Breast epithelium (tissue), 4 donors: ENCODE data around the gene RNF146. TPM values are rescaled to one million over a fixed set of nuclear protein-coding genes. Genes with fewer than 3 reads are reported as not detected.

Source experiments
- DNase-seq, 2 donors: peaks; one replicate each; pipeline ENCODE4 v3.0.0-alpha.2; 2019; ENCODE audit warnings: low spot score in 2 of 2
- H3K27ac ChIP-seq, 2 donors: fragments of 200-600 bp; sonication (generic) in 1 of 2; one replicate each; pipeline ENCODE4 v1.5.1; 2016 to 2019; ENCODE audit warnings: mild to moderate bottlenecking in 1 of 2
- H3K27me3 ChIP-seq, 2 donors: fragments of 200-600 bp; sonication (generic) in 1 of 2; one replicate each; pipeline versions ENCODE4 v1.5.1 to v1.6.0; 2017 to 2019; ENCODE audit warnings: control low read depth in 1 of 2, mild to moderate bottlenecking in 1 of 2
- H3K36me3 ChIP-seq: fragments of 200-600 bp; one replicate; pipeline ENCODE4 v1.5.1; 2019
- H3K4me1 ChIP-seq, 2 donors: fragments of 200-600 bp; sonication (generic); one replicate each; pipeline ENCODE4 v1.5.1; 2016 to 2019; ENCODE audit warnings: control low read depth in 1 of 2
- H3K4me3 ChIP-seq, 3 donors: fragments of 200-600 bp; sonication (generic); 1 replicate in 2 of 3; 2 replicates in 1 of 3; pipeline ENCODE4 v1.5.1; 2016 to 2019; ENCODE audit warnings: mild to moderate bottlenecking in 3 of 3, moderate library complexity in 2 of 3
- H3K9me3 ChIP-seq, 2 donors: fragments of 200-600 bp; sonication (generic) in 1 of 2; one replicate each; pipeline ENCODE4 v1.5.1; 2016 to 2019; ENCODE audit warnings: control low read depth in 1 of 2
- POLR2A ChIP-seq: fragments of 450-650 bp; IDR thresholded peaks from one replicate; pipeline ENCODE4 v1.6.1; 2016; ENCODE audit warnings: antibody characterized with exemption, mild to moderate bottlenecking, moderate library complexity
- POLR2AphosphoS5 ChIP-seq, 3 donors: sonication (generic); formaldehyde crosslinking; IDR thresholded peaks; one replicate each; pipeline ENCODE4 v1.6.1; 2017; ENCODE audit warnings: antibody characterized with exemption in 3 of 3
- intact Hi-C: fragments of 100-400 bp; cut with DNase I; formaldehyde crosslinking; loops from one replicate; pipeline ENCODE4 v1.15.1; 2023; ENCODE audit warnings: low total_unique reads
- total RNA-seq, 3 donors: library from RNA; depleted of rRNA; stranded (reverse); fragments of >200 nt; gene quantifications; one replicate each; pipeline ENCODE4 v1.1.0, GENCODE V29; 2016
- TF ChIP-seq, protein P1 (sequence below), 3 donors: fragments of 450-650 bp; IDR thresholded peaks; one replicate each; pipeline ENCODE4 v1.5.1; 2016 to 2017; ENCODE audit warnings: antibody characterized with exemption in 3 of 3, mild to moderate bottlenecking in 3 of 3, moderate library complexity in 3 of 3

The RNF146 gene
- total RNA-seq, 3 donors from 2014 or later = 77.7 to 86.3 (median 77.9) TPM

- Histone ChIP-seq H3K9me3 (no peaks in the 10 kb centered on the region), H3K4me3 (no peak overlapping the region), H3K4me1 (peaks cover 0 to 5% of the 10 kb centered on the region in 2 donors), H3K36me3 (no peaks in the 10 kb centered on the region), H3K27me3 (no peaks in the 10 kb centered on the region), H3K27ac (no peak overlapping the region)
- DNase-seq = no peak
- TF ChIP-seq, protein P1, sequence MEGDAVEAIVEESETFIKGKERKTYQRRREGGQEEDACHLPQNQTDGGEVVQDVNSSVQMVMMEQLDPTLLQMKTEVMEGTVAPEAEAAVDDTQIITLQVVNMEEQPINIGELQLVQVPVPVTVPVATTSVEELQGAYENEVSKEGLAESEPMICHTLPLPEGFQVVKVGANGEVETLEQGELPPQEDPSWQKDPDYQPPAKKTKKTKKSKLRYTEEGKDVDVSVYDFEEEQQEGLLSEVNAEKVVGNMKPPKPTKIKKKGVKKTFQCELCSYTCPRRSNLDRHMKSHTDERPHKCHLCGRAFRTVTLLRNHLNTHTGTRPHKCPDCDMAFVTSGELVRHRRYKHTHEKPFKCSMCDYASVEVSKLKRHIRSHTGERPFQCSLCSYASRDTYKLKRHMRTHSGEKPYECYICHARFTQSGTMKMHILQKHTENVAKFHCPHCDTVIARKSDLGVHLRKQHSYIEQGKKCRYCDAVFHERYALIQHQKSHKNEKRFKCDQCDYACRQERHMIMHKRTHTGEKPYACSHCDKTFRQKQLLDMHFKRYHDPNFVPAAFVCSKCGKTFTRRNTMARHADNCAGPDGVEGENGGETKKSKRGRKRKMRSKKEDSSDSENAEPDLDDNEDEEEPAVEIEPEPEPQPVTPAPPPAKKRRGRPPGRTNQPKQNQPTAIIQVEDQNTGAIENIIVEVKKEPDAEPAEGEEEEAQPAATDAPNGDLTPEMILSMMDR (IDR thresholded peaks at IDR 0.05) = no peak
- TF ChIP-seq POLR2A = no peak
- intact Hi-C loops = no loop called here
Observed at GRCh38 chr6:127276331-127276730, 9.7 kb downstream of the RNF146 start.

- no peak overlapping the region for H3K27ac ChIP-seq
- no peaks in the 10 kb centered on the region for H3K36me3 ChIP-seq
- intact Hi-C loops = no loop called here
- H3K4me3 ChIP-seq = no peak overlapping the region
- H3K4me1 ChIP-seq = peaks cover 0 to 5% of the 10 kb centered on the region in 2 donors
- no peak for DNase-seq
- TF ChIP-seq POLR2A = no peak
- no peak for TF ChIP-seq POLR2AphosphoS5 (IDR thresholded peaks at IDR 0.05)
- TF ChIP-seq, protein P1 (IDR thresholded peaks at IDR 0.05) = no peak
- no peaks in the 10 kb centered on the region for H3K27me3 ChIP-seq
- H3K9me3 ChIP-seq = no peaks in the 10 kb centered on the region
Observed at GRCh38 chr6:127277878-127278843, 11.5 kb downstream of the RNF146 start.

GRCh38 chr6:127279815-127280214 lies 13.2 kb downstream of the RNF146 start:
- Histone ChIP-seq H3K36me3 (no peaks in the 10 kb centered on the region), H3K27me3 (no peaks in the 10 kb centered on the region), H3K4me3 (no peak overlapping the region), H3K4me1 (peaks cover 0 to 5% of the 10 kb centered on the region in 2 donors), H3K9me3 (no peaks in the 10 kb centered on the region), H3K27ac (no peak overlapping the region)
- TF ChIP-seq, protein P1 (IDR thresholded peaks at IDR 0.05) = no peak
- TF ChIP-seq POLR2A (no peak), POLR2AphosphoS5 (IDR thresholded peaks at IDR 0.05) (no peak)
- no peak for DNase-seq
- intact Hi-C loops = no loop called here

- Histone ChIP-seq H3K4me1 (no peaks in the 10 kb centered on the region), H3K27me3 (no peaks in the 10 kb centered on the region), H3K9me3 (no peaks in the 10 kb centered on the region), H3K4me3 (no peak overlapping the region), H3K36me3 (no peaks in the 10 kb centered on the region), H3K27ac (no peak overlapping the region)
- TF ChIP-seq POLR2AphosphoS5 (IDR thresholded peaks at IDR 0.05) (no peak), POLR2A (no peak)
- TF ChIP-seq, protein P1 (IDR thresholded peaks at IDR 0.05) = no peak
- DNase-seq = no peak
- intact Hi-C loops = no loop called here
Observed at GRCh38 chr6:127282184-127282583, 15.5 kb downstream of the RNF146 start.

DNA sequence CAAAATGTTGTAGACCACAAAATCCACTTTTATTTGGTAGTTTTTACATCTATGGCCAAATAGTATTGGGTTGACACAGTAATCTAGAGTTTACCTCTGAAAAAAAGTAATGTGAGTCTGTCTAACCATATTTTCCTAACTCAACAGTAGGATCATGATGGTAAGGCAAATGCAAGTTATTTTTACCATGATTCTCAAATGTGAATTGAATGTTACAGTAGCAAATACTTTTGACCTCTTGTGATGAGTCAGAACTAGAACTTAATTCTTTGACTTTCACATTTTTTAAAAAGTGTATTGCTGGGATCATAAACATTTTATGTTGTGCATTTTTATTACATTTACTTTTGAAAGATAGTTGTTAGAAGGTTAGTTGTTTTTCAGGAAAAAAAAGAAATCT lies 22.0 kb downstream of the RNF146 start:
- intact Hi-C loops = no loop called here
- no peaks in the 10 kb centered on the region for H3K27me3 ChIP-seq
- H3K4me3 ChIP-seq = no peak overlapping the region
- no peaks in the 10 kb centered on the region for H3K36me3 ChIP-seq
- no peak overlapping the region for H3K27ac ChIP-seq
- no peaks in the 10 kb centered on the region for H3K4me1 ChIP-seq
- no peaks in the 10 kb centered on the region for H3K9me3 ChIP-seq
- DNase-seq = no peak
- no peak for TF ChIP-seq POLR2A
- TF ChIP-seq POLR2AphosphoS5 (IDR thresholded peaks at IDR 0.05) = no peak
- TF ChIP-seq, protein P1 (IDR thresholded peaks at IDR 0.05) = no peak
